Kidney (tissue), 14 donors: Measurements from ENCODE around the gene SCRN3. TPM values are rescaled to one million over a fixed set of nuclear protein-coding genes. Genes with fewer than 3 reads are reported as not detected.

Source experiments
- DNase-seq, 5 donors: peaks; one replicate each; pipeline ENCODE4 v3.0.0-alpha.2; 2013 to 2020
- FAIRE-seq: peaks from 2 replicates; lab custom pipeline; 2012; peaks lifted over from hg19 to GRCh38; lab: Jason Lieb, UNC
- H3K27ac ChIP-seq, 2 donors: one replicate each; pipeline ENCODE4 v1.7.0; 2013; ENCODE audit warnings: low read depth in 2 of 2, low read length in 2 of 2, inconsistent platforms in 1 of 2
- H3K27me3 ChIP-seq: one replicate; pipeline ENCODE4 v1.7.1; 2013; ENCODE audit warnings: low read length, inconsistent platforms; ENCODE audit not compliant: control insufficient read depth, insufficient read depth
- H3K36me3 ChIP-seq, 3 donors: one replicate each; pipeline versions ENCODE4 v1.7.0 to v1.7.1; 2013; ENCODE audit warnings: low read length in 3 of 3, control low read depth in 1 of 3, inconsistent platforms in 1 of 3; ENCODE audit not compliant: insufficient read depth in 3 of 3, control insufficient read depth in 2 of 3
- H3K4me1 ChIP-seq, 3 donors: one replicate each; pipeline versions ENCODE4 v1.7.0 to v1.7.1; 2013; ENCODE audit warnings: low read length in 3 of 3, inconsistent platforms in 1 of 3, low read depth in 1 of 3; ENCODE audit not compliant: control insufficient read depth in 2 of 3, insufficient read depth in 2 of 3
- H3K4me3 ChIP-seq, 3 donors: one replicate each; pipeline versions ENCODE4 v1.7.0 to v1.8.1; 2013; ENCODE audit warnings: low read length in 3 of 3, control low read depth in 1 of 3, inconsistent platforms in 1 of 3
- H3K9ac ChIP-seq, 3 donors: one replicate each; pipeline versions ENCODE4 v1.7.0 to v1.7.1; 2013; ENCODE audit warnings: low read length in 3 of 3, control low read depth in 1 of 3, inconsistent platforms in 1 of 3
- H3K9me3 ChIP-seq, 3 donors: one replicate each; pipeline versions ENCODE4 v1.7.0 to v1.7.1; 2013; ENCODE audit warnings: low read length in 3 of 3, control low read depth in 1 of 3, inconsistent platforms in 1 of 3; ENCODE audit not compliant: control insufficient read depth in 2 of 3, insufficient read depth in 1 of 3
- intact Hi-C: fragments of 100-400 bp; cut with DNase I; formaldehyde crosslinking; loops from one replicate; pipeline ENCODE4 v1.11.1; 2022
- polyA plus RNA-seq: library from polyadenylated mRNA; stranded (reverse); fragments of 350-450 nt; fragmentation: Illumina TruSeq; extraction: RNeasy Lipid Tissue Mini Kit (QIAGEN cat#74804); gene quantifications from one replicate; pipeline ENCODE4 v1.2.3, GENCODE V29; 2014; ENCODE audit warnings: low read depth, low replicate concordance; ENCODE audit not compliant: insufficient read depth
- total RNA-seq: library from RNA; stranded (reverse); fragmentation: NEBNext Ultra II Directional; extraction: Animal tissue kit (Norgen Biotek cat#: 25700); gene quantifications from one replicate; pipeline ENCODE4 v1.2.1, GENCODE V29; 2021
- TF ChIP-seq, protein P1 (sequence below): IDR thresholded peaks from 3 replicates; pipeline ENCODE4 v1.5.1; 2012; ENCODE audit warnings: mild to moderate bottlenecking, moderate library complexity, borderline replicate concordance; ENCODE audit not compliant: insufficient read depth; ENCODE audit errors: extremely low read depth
- donor health status: control.
- donor health status: control.
- donor health status: control.
- donor health status: control.
- donor health status: control.
- donor health status: DM: yes; HTN: yes; CAD: no.
- donor health status: Normal renal cell carcinoma (clear cell type).

The SCRN3 gene
- total and polyA plus RNA-seq, 2 donors from 2014 or later: 13.7 to 29.0 TPM

DNA sequence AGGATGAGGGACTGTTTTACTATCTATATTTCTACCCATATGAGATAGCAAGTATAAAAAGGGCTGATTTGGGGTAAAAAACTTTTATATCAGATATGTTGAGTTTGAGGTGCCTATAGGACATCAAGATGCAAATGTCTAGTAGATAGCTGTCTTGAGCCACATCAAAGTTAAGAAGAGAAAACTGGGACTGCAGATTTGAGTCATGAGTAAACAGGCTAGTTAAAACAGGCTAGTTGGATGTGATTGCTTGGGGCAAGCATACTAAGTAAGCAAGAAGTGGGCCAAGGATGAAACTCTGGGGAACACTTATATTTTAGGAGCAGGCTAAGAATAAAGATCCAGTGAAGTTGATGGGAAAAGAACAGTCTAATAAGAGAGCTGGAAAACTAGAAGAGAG lies 2.8 kb upstream of the SCRN3 start:
- H3K9me3 ChIP-seq: no peaks in the 10 kb centered on the region
- FAIRE-seq (no peak), DNase-seq (no peak)
- intact Hi-C loops: no loop called here
- peaks cover 0 to 4% (median 0%) of the 10 kb centered on the region in 3 donors for H3K36me3 ChIP-seq
- TF ChIP-seq, protein P1, sequence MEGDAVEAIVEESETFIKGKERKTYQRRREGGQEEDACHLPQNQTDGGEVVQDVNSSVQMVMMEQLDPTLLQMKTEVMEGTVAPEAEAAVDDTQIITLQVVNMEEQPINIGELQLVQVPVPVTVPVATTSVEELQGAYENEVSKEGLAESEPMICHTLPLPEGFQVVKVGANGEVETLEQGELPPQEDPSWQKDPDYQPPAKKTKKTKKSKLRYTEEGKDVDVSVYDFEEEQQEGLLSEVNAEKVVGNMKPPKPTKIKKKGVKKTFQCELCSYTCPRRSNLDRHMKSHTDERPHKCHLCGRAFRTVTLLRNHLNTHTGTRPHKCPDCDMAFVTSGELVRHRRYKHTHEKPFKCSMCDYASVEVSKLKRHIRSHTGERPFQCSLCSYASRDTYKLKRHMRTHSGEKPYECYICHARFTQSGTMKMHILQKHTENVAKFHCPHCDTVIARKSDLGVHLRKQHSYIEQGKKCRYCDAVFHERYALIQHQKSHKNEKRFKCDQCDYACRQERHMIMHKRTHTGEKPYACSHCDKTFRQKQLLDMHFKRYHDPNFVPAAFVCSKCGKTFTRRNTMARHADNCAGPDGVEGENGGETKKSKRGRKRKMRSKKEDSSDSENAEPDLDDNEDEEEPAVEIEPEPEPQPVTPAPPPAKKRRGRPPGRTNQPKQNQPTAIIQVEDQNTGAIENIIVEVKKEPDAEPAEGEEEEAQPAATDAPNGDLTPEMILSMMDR: no peak
- H3K4me3 ChIP-seq: no peak overlapping the region
- peaks cover 0 to 19% (median 5%) of the 10 kb centered on the region in 3 donors for H3K4me1 ChIP-seq
- no peaks in the 10 kb centered on the region for H3K27me3 ChIP-seq
- no peak overlapping the region for H3K9ac ChIP-seq
- no peak overlapping the region for H3K27ac ChIP-seq

DNA sequence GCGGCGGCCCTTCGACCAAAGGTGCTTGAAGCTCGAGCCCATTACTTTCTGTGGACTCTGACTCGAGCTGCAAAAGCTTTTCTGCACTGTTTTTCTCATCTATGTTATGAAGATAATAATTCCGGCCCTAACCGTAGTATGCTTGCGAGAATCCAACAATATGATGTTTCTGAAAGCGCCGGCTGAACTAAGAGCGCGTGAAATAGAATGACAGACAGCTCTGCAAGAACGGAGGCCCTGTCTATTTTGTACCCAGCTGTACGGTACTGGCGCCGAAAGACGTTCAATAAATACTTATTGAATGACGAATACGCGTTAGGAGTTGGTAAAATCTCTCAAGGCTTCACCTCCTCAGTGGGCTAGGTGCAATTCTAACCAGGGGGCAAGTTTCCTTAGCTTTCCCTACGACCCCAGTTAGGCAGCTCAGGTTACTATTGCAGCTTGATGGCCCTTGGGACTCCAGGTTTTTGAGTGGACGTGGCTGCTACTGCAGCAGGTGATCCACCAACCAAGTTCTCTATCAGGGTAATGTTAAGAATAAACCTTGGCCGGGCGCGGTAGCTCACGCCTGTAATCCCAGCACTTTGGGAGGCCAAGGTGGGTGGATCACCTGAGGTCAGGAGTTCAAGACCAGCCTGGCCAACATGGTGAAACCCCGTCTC lies 570 bp downstream of the SCRN3 start:
- H3K4me1 ChIP-seq: peaks cover 0 to 15% (median 3%) of the 10 kb centered on the region in 3 donors
- DNase-seq (peak in 2 of 5 donors; percentile 43 to 44), FAIRE-seq (no peak)
- no peaks in the 10 kb centered on the region for H3K9me3 ChIP-seq
- peak overlapping the region; percentile 90 to 96 (median 93) for H3K4me3 ChIP-seq
- TF ChIP-seq, protein P1: no peak
- H3K27ac ChIP-seq: peak overlapping the region; percentile 35 to 41
- H3K27me3 ChIP-seq: no peaks in the 10 kb centered on the region
- H3K9ac ChIP-seq: peak overlapping the region; percentile 72 to 86 (median 79)
- no peaks in the 10 kb centered on the region for H3K36me3 ChIP-seq
- intact Hi-C loops: no loop called here

DNA sequence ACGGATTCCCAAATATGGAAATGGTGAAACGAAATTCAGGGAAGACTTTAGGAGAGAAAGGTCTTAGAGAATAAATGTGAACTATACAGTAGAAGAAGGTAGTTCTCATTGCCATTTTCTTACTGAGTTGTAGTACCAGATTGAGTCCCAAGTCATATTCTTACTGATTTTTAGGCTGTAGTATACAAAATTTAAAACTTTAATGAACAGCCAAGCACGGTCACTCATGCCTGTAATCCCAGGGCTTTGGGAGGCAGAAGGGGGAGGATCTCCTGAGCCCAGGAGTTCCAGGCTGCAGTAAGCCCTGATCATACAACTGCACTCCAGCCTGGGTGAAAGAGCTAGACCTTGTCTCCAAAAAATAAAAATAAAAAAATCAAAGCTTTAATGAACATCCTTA lies 2.2 kb downstream of the SCRN3 start:
- intact Hi-C loops: no loop called here
- no peak overlapping the region for H3K4me3 ChIP-seq
- TF ChIP-seq, protein P1: no peak
- no peaks in the 10 kb centered on the region for H3K27me3 ChIP-seq
- no peaks in the 10 kb centered on the region for H3K9me3 ChIP-seq
- no peak overlapping the region for H3K27ac ChIP-seq
- H3K4me1 ChIP-seq: peaks cover 0 to 11% (median 3%) of the 10 kb centered on the region in 3 donors
- no peaks in the 10 kb centered on the region for H3K36me3 ChIP-seq
- no peak overlapping the region for H3K9ac ChIP-seq
- FAIRE-seq: no peak
- no peak for DNase-seq
